Measurements from ENCODE around the gene VMAC.

- TF ChIP-seq CTCF (IDR thresholded peaks at IDR 0.05; ENCODE audit: low read depth, low read length, poor library complexity, severe bottlenecking) (no peak), EZH2phosphoT487 (IDR thresholded peaks at IDR 0.05; ENCODE audit: borderline replicate concordance, low read length) (no peak)
These were observed 30.3 kb downstream of the VMAC start for GRCh38 chr19:5934774-5935472.

Data from DOHH2 (cell line).